Skeletal muscle tissue (tissue), 4 donors: ENCODE data around the gene NEIL1. TPM values are rescaled to one million over a fixed set of nuclear protein-coding genes. Genes with fewer than 3 reads are reported as not detected.
A peak's percentile ranks its signal among the peaks of the same experiment; 100 is the strongest.
"Not testable (repeated sequence)": the region's sequence is repeated elsewhere in the genome, so short reads cannot be mapped to it uniquely, and the experiment has no call there.

Experiments
- H3K27ac ChIP-seq: one replicate; pipeline ENCODE4 v1.7.0; 2013; ENCODE audit warnings: mild to moderate bottlenecking, low read depth, low read length, inconsistent platforms
- H3K27me3 ChIP-seq, 3 donors: one replicate each; pipeline ENCODE4 v1.7.0; 2013; ENCODE audit warnings: low read length in 3 of 3; ENCODE audit not compliant: control insufficient read depth in 3 of 3, insufficient read depth in 3 of 3
- H3K36me3 ChIP-seq, 3 donors: one replicate each; pipeline ENCODE4 v1.7.0; 2013; ENCODE audit warnings: low read length in 3 of 3; ENCODE audit not compliant: control insufficient read depth in 3 of 3, insufficient read depth in 3 of 3
- H3K4me1 ChIP-seq, 3 donors: one replicate each; pipeline ENCODE4 v1.7.0; 2013; ENCODE audit warnings: low read length in 3 of 3, mild to moderate bottlenecking in 3 of 3; ENCODE audit not compliant: control insufficient read depth in 3 of 3, insufficient read depth in 3 of 3
- H3K4me3 ChIP-seq, 3 donors: one replicate each; pipeline ENCODE4 v1.7.0; 2013; ENCODE audit warnings: low read length in 3 of 3
- H3K9ac ChIP-seq, 3 donors: one replicate each; pipeline ENCODE4 v1.7.0; 2013; ENCODE audit warnings: low read length in 3 of 3, mild to moderate bottlenecking in 3 of 3, moderate library complexity in 2 of 3, low read depth in 1 of 3
- H3K9me3 ChIP-seq, 3 donors: one replicate each; pipeline ENCODE4 v1.7.0; 2013; ENCODE audit warnings: low read length in 3 of 3; ENCODE audit not compliant: control insufficient read depth in 3 of 3
- total RNA-seq: library from RNA; depleted of rRNA; stranded (reverse); fragments of >200 nt; gene quantifications from one replicate; pipeline ENCODE4 v1.2.3, GENCODE V29; 2014
- donor health status: Osteomylitis.

NEIL1 gene
- total RNA-seq, 1 donor from 2014 or later: 4.7 TPM

- not testable (repeated sequence) for H3K36me3 ChIP-seq, H3K27me3 ChIP-seq, H3K4me3 ChIP-seq, H3K27ac ChIP-seq, H3K9ac ChIP-seq, H3K9me3 ChIP-seq
- peaks cover 7 to 12% (median 7%) of the 10 kb centered on the region in 3 donors for H3K4me1 ChIP-seq
These were observed 14.7 kb upstream of the NEIL1 start for GRCh38 chr15:75332093-75332492.

DNA sequence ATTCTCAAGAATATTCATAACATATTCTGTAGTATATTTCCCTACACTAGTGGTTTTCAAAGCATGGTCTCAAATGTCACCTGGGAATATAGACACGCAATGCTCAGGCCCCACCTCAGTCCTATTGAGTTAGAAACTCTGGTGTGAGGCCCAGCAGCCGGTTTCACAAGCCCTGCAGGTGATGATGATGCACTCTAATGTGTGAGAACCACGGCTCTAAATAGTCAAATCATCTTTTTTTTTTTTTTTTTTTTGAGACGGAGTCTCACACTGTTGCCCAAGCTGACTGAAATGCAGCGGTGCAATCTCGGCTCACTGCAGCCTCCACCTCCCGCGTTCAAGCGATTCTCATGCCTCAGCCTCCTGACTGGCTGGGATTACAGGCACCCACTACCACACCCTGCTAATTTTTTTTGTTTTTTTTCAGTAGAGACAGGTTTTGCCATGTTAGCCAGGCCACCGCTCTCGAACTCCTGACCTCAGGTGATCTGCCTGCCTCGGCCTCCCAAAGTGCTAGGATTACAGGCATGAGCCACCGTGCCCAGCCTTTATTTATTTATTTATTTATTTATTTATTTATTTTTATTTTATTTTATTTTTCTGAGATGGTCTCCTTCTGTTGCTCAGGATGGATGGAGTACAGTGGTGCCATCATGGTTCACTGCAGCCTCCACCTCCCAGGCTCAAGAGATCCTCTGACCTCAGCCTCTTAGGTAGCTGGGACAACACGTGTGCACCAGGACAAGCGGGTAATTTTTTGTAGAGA, 13.0 kb upstream of the NEIL1 start:
- not testable (repeated sequence) for H3K9ac ChIP-seq, H3K27me3 ChIP-seq, H3K4me3 ChIP-seq, H3K9me3 ChIP-seq, H3K36me3 ChIP-seq, H3K27ac ChIP-seq
- peaks cover 7 to 12% (median 7%) of the 10 kb centered on the region in 3 donors for H3K4me1 ChIP-seq

DNA sequence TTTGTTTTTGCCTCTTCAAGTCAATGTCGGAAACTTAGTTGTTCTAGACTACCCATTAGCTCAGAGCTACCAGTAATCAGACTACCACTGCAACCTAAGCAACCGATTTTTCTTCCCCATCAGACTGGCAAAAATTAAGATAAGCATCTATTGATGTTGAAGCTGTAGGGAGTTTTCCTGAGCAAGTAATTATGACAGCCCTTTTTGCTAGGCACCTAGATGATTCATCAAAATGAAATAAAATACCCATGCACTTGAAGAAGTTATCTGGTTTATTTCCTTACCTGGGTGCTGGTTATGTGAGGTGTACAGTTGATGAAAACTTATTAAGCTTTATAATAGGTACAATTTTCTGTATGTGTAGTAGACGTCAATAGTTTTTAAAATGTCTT, 11.5 kb upstream of the NEIL1 start:
- H3K4me1 ChIP-seq: peaks cover 7 to 12% (median 7%) of the 10 kb centered on the region in 3 donors
- H3K4me3 ChIP-seq: peak overlapping the region; percentile 57 to 90 (median 81)
- peak overlapping the region; percentile 44 for H3K27ac ChIP-seq
- H3K27me3 ChIP-seq: no peaks in the 10 kb centered on the region
- H3K9ac ChIP-seq: peak overlapping the region; percentile 68 to 84 (median 77)
- no peaks in the 10 kb centered on the region for H3K9me3 ChIP-seq
- H3K36me3 ChIP-seq: peaks cover 4 to 6% (median 5%) of the 10 kb centered on the region in 3 donors

- no peaks in the 10 kb centered on the region for H3K27me3 ChIP-seq
- no peaks in the 10 kb centered on the region for H3K9me3 ChIP-seq
- peak within 1 kb of the TSS; percentile 44 for H3K27ac ChIP-seq
- peaks cover 7 to 12% (median 7%) of the 10 kb centered on the region in 3 donors for H3K4me1 ChIP-seq
- peaks cover 4 to 7% (median 6%) of the 10 kb centered on the region in 3 donors for H3K36me3 ChIP-seq
- H3K4me3 ChIP-seq: peak within 1 kb of the TSS; percentile 57 to 90 (median 81)
- peak within 1 kb of the TSS; percentile 77 to 84 (median 80) for H3K9ac ChIP-seq
These were observed 11.0 kb upstream of the NEIL1 start, which contains the start of gene COMMD4 for GRCh38 chr15:75335705-75336355. COMMD4 (plus strand) TSS chr15:75336063; CDS start chr15:75336090, 27 bp downstream.

- H3K4me3 ChIP-seq: no peak overlapping the region
- no peaks in the 10 kb centered on the region for H3K9me3 ChIP-seq
- peaks cover 4 to 11% (median 7%) of the 10 kb centered on the region in 3 donors for H3K36me3 ChIP-seq
- no peaks in the 10 kb centered on the region for H3K27me3 ChIP-seq
- no peak overlapping the region for H3K9ac ChIP-seq
- H3K4me1 ChIP-seq: peaks cover 7 to 12% (median 7%) of the 10 kb centered on the region in 3 donors
- H3K27ac ChIP-seq: no peak overlapping the region
These were observed 8.1 kb upstream of the NEIL1 start for GRCh38 chr15:75338661-75339240.

DNA sequence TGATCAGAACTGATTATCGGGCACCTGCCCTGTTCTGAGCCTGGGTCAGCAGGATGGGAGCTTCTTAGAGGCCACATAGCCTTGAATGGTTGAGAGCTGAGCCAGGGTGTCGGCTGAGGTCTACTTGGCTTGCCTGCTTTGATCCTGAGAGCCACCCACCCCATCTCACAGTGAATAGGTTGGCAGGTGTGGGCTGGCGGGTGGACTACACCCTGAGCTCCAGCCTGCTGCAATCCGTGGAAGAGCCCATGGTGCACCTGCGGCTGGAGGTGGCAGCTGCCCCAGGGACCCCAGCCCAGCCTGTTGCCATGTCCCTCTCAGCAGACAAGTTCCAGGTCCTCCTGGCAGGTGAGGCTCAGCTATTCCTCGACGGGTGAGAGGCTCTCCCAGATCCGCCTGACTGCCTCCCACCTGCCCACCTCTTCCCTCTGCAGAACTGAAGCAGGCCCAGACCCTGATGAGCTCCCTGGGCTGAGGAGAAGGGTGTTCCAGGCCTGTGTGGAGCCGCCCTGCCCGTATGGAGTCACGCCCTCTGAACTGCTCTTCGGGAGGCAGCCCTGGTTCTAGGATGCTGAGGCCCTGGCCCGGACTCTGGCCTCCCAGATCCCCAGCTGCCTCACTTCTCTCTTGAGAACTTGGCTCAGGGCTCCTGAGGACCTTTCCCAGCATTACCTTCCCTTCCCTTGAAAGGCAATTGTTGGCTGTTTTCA, 7.2 kb upstream of the NEIL1 start:
- H3K9me3 ChIP-seq: no peaks in the 10 kb centered on the region
- H3K9ac ChIP-seq: no peak overlapping the region
- no peak overlapping the region for H3K27ac ChIP-seq
- peaks cover 7 to 12% (median 7%) of the 10 kb centered on the region in 3 donors for H3K4me1 ChIP-seq
- no peaks in the 10 kb centered on the region for H3K27me3 ChIP-seq
- no peak overlapping the region for H3K4me3 ChIP-seq
- H3K36me3 ChIP-seq: peaks cover 4 to 11% (median 7%) of the 10 kb centered on the region in 3 donors

- Histone ChIP-seq H3K9me3 (no peaks in the 10 kb centered on the region), H3K4me3 (no peak overlapping the region), H3K36me3 (peaks cover 4 to 11% (median 7%) of the 10 kb centered on the region in 3 donors), H3K27ac (no peak overlapping the region), H3K9ac (no peak overlapping the region), H3K4me1 (peaks cover 0 to 6% (median 2%) of the 10 kb centered on the region in 3 donors), H3K27me3 (no peaks in the 10 kb centered on the region)
These were observed 4.6 kb upstream of the NEIL1 start for GRCh38 chr15:75342221-75342620.

DNA sequence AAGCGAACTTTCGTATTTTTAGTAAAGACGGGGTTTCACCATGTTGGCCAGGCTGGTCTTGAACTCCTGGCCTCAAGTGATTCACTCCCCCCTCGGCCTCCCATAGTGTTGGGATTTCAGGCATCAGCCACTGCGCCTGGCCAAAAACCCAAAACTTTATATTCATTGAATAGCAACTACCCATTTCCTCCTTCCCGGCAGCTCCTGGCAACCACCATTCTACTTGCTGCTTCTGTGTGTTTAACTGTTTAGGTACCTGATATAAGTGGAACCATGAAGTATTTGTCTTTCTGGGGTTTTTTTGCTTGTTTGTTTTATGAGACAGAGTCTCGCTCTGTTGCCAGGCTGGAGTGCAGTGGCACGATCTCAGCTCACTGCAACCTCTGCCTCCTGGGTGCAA, 2.9 kb upstream of the NEIL1 start:
- H3K4me3 ChIP-seq, H3K9ac ChIP-seq, H3K27me3 ChIP-seq, H3K27ac ChIP-seq, H3K9me3 ChIP-seq: not testable (repeated sequence)
- Histone ChIP-seq H3K36me3 (peaks cover 4 to 11% (median 6%) of the 10 kb centered on the region in 3 donors), H3K4me1 (peaks cover 5 to 19% (median 7%) of the 10 kb centered on the region in 3 donors)

- H3K27ac ChIP-seq: peak overlapping the region; percentile 26
- peaks cover 8 to 22% (median 10%) of the 10 kb centered on the region in 3 donors for H3K4me1 ChIP-seq
- peak overlapping the region; percentile 72 to 92 (median 88) for H3K4me3 ChIP-seq
- no peaks in the 10 kb centered on the region for H3K9me3 ChIP-seq
- H3K27me3 ChIP-seq: no peaks in the 10 kb centered on the region
- no peaks in the 10 kb centered on the region for H3K36me3 ChIP-seq
- peak overlapping the region; percentile 88 to 92 (median 92) for H3K9ac ChIP-seq
These were observed 589 bp downstream of the NEIL1 start for GRCh38 chr15:75347222-75348033.
